ENCODE measurements around the gene TMEM223.

DNA sequence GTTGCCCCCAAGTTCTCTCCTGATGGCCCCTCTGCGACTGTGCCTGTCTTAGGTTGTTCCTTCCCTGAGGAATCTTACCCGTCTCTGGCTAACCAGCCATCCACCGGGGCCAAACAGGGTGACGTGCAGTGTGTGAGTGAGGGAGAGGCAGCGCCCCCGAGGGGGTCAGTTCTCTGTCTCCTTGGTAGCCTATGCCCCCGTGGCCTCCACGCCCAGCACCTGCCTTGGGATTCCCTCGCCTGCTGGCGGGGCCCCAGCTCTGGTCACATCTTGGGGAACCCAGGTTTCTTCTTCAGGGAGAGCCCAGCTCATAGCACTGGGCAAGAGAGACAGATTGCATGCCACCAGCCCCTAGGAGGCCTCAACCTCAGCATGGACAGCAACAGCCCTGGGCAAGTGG is 7.7 kb upstream of the TMEM223 start:
- TF ChIP-seq, protein P1, sequence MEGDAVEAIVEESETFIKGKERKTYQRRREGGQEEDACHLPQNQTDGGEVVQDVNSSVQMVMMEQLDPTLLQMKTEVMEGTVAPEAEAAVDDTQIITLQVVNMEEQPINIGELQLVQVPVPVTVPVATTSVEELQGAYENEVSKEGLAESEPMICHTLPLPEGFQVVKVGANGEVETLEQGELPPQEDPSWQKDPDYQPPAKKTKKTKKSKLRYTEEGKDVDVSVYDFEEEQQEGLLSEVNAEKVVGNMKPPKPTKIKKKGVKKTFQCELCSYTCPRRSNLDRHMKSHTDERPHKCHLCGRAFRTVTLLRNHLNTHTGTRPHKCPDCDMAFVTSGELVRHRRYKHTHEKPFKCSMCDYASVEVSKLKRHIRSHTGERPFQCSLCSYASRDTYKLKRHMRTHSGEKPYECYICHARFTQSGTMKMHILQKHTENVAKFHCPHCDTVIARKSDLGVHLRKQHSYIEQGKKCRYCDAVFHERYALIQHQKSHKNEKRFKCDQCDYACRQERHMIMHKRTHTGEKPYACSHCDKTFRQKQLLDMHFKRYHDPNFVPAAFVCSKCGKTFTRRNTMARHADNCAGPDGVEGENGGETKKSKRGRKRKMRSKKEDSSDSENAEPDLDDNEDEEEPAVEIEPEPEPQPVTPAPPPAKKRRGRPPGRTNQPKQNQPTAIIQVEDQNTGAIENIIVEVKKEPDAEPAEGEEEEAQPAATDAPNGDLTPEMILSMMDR (IDR thresholded peaks at IDR 0.05): no peak
- no peak for TF ChIP-seq POLR2A (IDR thresholded peaks at IDR 0.05)

Data from uterus (tissue), 2 donors.